Measurements from ENCODE around the gene TFAM.

The TFAM gene

GRCh38 chr10:58350023-58350422, 35.2 kb upstream of the TFAM start:
- TF ChIP-seq, protein P1, sequence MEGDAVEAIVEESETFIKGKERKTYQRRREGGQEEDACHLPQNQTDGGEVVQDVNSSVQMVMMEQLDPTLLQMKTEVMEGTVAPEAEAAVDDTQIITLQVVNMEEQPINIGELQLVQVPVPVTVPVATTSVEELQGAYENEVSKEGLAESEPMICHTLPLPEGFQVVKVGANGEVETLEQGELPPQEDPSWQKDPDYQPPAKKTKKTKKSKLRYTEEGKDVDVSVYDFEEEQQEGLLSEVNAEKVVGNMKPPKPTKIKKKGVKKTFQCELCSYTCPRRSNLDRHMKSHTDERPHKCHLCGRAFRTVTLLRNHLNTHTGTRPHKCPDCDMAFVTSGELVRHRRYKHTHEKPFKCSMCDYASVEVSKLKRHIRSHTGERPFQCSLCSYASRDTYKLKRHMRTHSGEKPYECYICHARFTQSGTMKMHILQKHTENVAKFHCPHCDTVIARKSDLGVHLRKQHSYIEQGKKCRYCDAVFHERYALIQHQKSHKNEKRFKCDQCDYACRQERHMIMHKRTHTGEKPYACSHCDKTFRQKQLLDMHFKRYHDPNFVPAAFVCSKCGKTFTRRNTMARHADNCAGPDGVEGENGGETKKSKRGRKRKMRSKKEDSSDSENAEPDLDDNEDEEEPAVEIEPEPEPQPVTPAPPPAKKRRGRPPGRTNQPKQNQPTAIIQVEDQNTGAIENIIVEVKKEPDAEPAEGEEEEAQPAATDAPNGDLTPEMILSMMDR (IDR thresholded peaks at IDR 0.05; ENCODE audit: insufficient read depth, low read depth, low read length, missing control alignments): no peak
- DNase-seq (ENCODE audit: low read depth): no peak
- H3K4me3 ChIP-seq (ENCODE audit: low read depth, low read length): no peak overlapping the region

- DNase-seq (ENCODE audit: low read depth): no peak
- H3K4me3 ChIP-seq (ENCODE audit: low read depth, low read length): no peak overlapping the region
- TF ChIP-seq, protein P1 (IDR thresholded peaks at IDR 0.05; ENCODE audit: insufficient read depth, low read depth, low read length, missing control alignments): no peak
These were observed 34.4 kb upstream of the TFAM start for GRCh38 chr10:58350619-58351323.

DNA sequence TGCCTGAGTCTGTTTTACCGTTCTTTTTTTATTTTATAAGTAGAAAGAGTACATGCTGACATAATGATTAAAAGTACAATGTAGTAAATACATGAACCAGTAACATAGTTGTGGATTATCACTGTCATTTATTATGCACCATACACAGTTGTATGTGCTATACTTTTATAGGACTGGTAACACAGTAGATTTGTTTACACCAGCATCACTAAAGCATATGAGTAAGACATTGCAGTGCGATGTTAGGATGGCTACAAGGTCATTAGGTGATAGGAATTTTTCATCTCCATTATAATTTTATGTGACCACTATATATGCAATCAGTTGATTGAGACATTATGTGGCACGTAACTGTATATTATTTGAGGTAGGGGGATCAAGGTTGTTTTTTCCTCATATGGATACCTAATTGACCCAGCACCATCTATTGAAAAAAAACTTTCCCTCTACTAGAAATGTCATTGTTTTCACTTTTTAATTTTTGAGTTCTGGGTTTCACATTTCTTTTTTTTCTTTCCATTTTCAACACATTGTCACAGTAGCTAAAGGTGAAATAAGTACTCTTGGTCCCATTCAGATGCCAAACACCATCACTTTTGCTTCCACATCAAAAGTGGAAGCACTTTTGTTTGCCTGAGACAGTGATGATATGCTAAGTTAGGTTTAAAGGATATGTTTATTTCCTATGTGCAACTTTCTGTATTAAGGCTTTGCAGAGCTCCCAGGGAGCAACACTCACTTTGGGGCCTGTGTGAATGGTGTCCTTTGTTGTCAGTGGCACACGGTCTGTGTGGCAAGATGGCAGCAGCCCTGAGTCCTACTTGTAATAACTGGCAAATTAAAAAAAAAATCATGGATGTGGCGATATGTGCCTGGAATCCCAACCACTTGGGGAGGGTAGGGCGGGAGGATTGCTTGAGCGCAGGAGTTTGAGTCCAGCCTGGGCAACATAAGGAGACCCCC, 33.3 kb upstream of the TFAM start:
- no peak overlapping the region for H3K4me3 ChIP-seq (ENCODE audit: low read depth, low read length)
- no peak for DNase-seq (ENCODE audit: low read depth)
- TF ChIP-seq, protein P1 (IDR thresholded peaks at IDR 0.05; ENCODE audit: insufficient read depth, low read depth, low read length, missing control alignments): no peak

DNA sequence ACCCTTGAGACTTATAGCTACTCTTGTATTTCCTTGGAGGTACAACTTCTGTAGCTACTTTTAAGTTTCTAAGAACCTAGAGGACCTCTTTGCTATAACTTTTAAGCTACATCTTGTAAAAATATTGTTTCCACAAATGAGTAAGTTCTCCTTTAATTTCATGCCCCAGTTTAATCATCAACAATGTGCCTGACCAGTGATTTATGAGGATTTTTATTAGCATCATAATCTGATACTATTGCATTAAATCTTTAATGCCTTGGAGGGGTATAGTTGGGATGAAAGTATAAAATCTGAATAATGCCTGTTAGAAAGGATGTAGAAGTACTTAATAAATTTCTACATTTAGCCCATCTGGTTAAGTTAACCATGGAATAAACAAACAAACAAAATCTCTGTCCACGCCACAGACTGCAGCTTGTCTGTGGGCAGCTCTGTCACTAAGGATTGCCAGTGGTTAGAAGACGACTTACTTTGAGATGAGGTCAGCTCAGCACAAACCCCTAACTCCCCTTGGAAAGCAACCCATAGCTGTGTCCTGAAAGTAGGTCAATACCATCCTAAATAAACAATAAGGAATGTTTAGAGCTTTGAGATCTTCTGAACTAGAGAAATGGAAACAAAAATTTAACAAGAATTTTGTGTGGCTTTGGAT, 32.1 kb upstream of the TFAM start:
- no peak overlapping the region for H3K4me3 ChIP-seq (ENCODE audit: low read depth, low read length)
- DNase-seq (ENCODE audit: low read depth): no peak
- TF ChIP-seq, protein P1 (IDR thresholded peaks at IDR 0.05; ENCODE audit: insufficient read depth, low read depth, low read length, missing control alignments): no peak

DNA sequence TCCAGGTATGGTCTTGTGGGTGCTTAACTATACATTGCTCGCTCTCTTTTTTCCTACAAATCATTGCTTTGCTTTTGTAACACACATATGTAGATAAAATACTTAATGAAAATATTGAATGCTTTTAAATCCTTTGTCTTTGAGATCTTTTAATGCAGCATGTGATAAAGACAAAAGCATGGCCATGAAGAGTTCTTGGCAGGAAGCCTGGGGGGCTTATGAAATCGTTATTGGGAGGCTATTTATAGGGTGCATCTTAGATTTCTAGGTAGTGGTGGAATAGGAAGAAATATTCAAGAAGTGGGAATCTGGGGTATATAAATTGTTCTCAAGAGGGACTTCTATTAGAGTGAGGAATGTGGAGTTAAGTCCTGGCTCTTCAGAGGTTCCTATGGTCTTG, 28.5 kb upstream of the TFAM start:
- H3K4me3 ChIP-seq (ENCODE audit: low read depth, low read length): no peak overlapping the region
- DNase-seq (ENCODE audit: low read depth): no peak
- TF ChIP-seq, protein P1 (IDR thresholded peaks at IDR 0.05; ENCODE audit: insufficient read depth, low read depth, low read length, missing control alignments): no peak

DNA sequence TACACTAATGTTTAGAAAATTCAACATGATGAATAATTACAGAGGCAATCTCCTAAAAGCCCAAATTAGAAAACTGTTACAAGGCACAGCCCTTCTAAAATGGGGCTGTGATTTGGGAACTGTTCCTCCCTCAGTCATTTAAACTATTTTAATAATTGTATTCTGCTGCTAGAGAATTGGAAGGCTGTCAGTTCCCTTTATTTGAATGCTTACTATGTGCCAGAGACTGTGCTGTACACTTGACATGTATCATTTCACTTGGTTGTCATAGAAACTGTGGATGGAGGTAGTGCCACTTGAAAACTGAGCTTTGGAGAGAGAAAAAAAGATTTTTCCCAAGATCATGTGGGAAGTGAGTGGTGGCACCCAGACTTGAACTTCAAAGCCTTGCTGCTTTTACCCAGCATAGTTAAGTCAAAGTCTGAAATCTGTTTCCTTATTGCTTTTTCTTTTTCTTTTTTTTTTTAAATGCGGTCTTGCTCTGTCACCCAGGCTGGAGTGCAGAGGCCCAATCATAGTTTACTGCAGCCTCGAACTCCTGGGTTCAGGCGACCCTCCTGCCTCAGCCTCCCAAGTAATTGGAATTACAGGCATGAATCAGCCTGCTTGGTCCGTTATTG, 26.8 kb upstream of the TFAM start:
- no peak for DNase-seq (ENCODE audit: low read depth)
- no peak overlapping the region for H3K4me3 ChIP-seq (ENCODE audit: low read depth, low read length)
- TF ChIP-seq, protein P1 (IDR thresholded peaks at IDR 0.05; ENCODE audit: insufficient read depth, low read depth, low read length, missing control alignments): no peak

All from GM12865 (cell line).